Astrocyte (in vitro differentiated cells and primary cell): ENCODE results near the gene ABCG2. TPM values are rescaled to one million over a fixed set of nuclear protein-coding genes. Genes with fewer than 3 reads are reported as not detected.
"Not testable (repeated sequence)": the region's sequence is repeated elsewhere in the genome, so short reads cannot be mapped to it uniquely, and the experiment has no call there.

Source experiments
- DNase-seq: peaks from one replicate; pipeline ENCODE4 v3.0.0-alpha.2; 2010; ENCODE audit warnings: low read depth
- FAIRE-seq: peaks from 2 replicates; lab custom pipeline; 2011; peaks lifted over from hg19 to GRCh38; lab: Jason Lieb, UNC
- H2AFZ ChIP-seq: 2 replicates; pipeline ENCODE4 v1.6.0; 2012; ENCODE audit warnings: low read depth, low read length, inconsistent platforms
- H3K27ac ChIP-seq: 2 replicates; pipeline ENCODE4 v1.5.1; 2011; ENCODE audit warnings: low read depth, low read length, inconsistent platforms
- H3K27me3 ChIP-seq: 2 replicates; pipeline ENCODE4 v1.6.0; 2011; ENCODE audit warnings: low read length, inconsistent platforms; ENCODE audit not compliant: insufficient read depth
- H3K36me3 ChIP-seq: 2 replicates; pipeline ENCODE4 v1.5.1; 2011; ENCODE audit warnings: low read length, inconsistent platforms; ENCODE audit not compliant: insufficient read depth
- H3K4me1 ChIP-seq: 2 replicates; pipeline ENCODE4 v1.5.1; 2011; ENCODE audit warnings: low read length, inconsistent platforms; ENCODE audit not compliant: insufficient read depth
- H3K4me2 ChIP-seq: 2 replicates; pipeline ENCODE4 v1.6.0; 2012; ENCODE audit warnings: low read length, inconsistent platforms
- H3K4me3 ChIP-seq: 2 replicates; pipeline ENCODE4 v1.5.1; 2011; ENCODE audit warnings: low read depth, mild to moderate bottlenecking, low read length, inconsistent platforms; ENCODE audit not compliant: insufficient read depth
- H3K79me2 ChIP-seq: 2 replicates; pipeline ENCODE4 v1.6.0; 2012; ENCODE audit warnings: mild to moderate bottlenecking, low read length, inconsistent platforms; ENCODE audit not compliant: insufficient read depth
- H3K9ac ChIP-seq: 2 replicates; pipeline ENCODE4 v1.6.0; 2012; ENCODE audit warnings: mild to moderate bottlenecking, low read length, inconsistent platforms
- H3K9me3 ChIP-seq: 2 replicates; pipeline ENCODE4 v1.5.1; 2012; ENCODE audit warnings: low read depth, mild to moderate bottlenecking, low read length, inconsistent platforms; ENCODE audit not compliant: insufficient read depth
- H4K20me1 ChIP-seq: 2 replicates; pipeline ENCODE4 v1.6.0; 2012; ENCODE audit warnings: low read length, inconsistent platforms; ENCODE audit not compliant: insufficient read depth
- H3K27ac Mint-ChIP-seq: one replicate; pipeline ENCODE4 v1.8.0; 2021; ENCODE audit warnings: mild to moderate bottlenecking, mixed read lengths; ENCODE audit not compliant: unreplicated experiment
- H3K27me3 Mint-ChIP-seq: one replicate; pipeline ENCODE4 v1.8.0; 2021; ENCODE audit warnings: low read depth, mixed read lengths; ENCODE audit not compliant: unreplicated experiment
- H3K36me3 Mint-ChIP-seq: one replicate; pipeline ENCODE4 v1.8.0; 2021; ENCODE audit warnings: low read depth, mixed read lengths; ENCODE audit not compliant: unreplicated experiment
- H3K4me1 Mint-ChIP-seq: one replicate; pipeline ENCODE4 v1.8.0; 2021; ENCODE audit warnings: low read depth, mixed read lengths; ENCODE audit not compliant: unreplicated experiment
- H3K4me3 Mint-ChIP-seq: one replicate; pipeline ENCODE4 v1.8.0; 2021; ENCODE audit warnings: mild to moderate bottlenecking, moderate library complexity, mixed read lengths; ENCODE audit not compliant: unreplicated experiment
- H3K9me3 Mint-ChIP-seq: one replicate; pipeline ENCODE4 v1.8.0; 2021; ENCODE audit warnings: mild to moderate bottlenecking, mixed read lengths; ENCODE audit not compliant: unreplicated experiment
- EZH2 ChIP-seq: IDR thresholded peaks from 2 replicates; pipeline ENCODE4 v1.6.1; 2012; ENCODE audit warnings: mild to moderate bottlenecking, low read length, inconsistent platforms; ENCODE audit not compliant: insufficient read depth
- total RNA-seq: library from RNA; stranded (reverse); gene quantifications from 2 replicates; pipeline ENCODE4 v1.2.1, GENCODE V29; 2021
- TF ChIP-seq, protein P1 (sequence below): IDR thresholded peaks from 2 replicates; pipeline ENCODE4 v1.5.1; 2011; ENCODE audit warnings: low read depth, mild to moderate bottlenecking, inconsistent platforms, low read length, moderate library complexity; ENCODE audit not compliant: insufficient read depth

Gene ABCG2
- total RNA-seq, 1 donor from 2014 or later, result 2.5 TPM

GRCh38 chr4:88110826-88111225 is 47.6 kb downstream of the ABCG2 start:
- Histone ChIP-seq H3K4me3 (no peak overlapping the region), H3K4me1 (peaks cover 5% of the 10 kb centered on the region), H4K20me1 (no peaks in the 10 kb centered on the region), H3K9ac (no peak overlapping the region), H3K4me2 (no peak overlapping the region), H3K27me3 (no peaks in the 10 kb centered on the region), H3K27ac (no peak overlapping the region), H3K36me3 (no peaks in the 10 kb centered on the region), H2AFZ (no peak overlapping the region), H3K79me2 (no peaks in the 10 kb centered on the region), H3K9me3 (no peaks in the 10 kb centered on the region)
- FAIRE-seq (no peak), DNase-seq (peak; percentile 13)
- H3K27ac Mint-ChIP-seq, result no peak overlapping the region
- H3K9me3 Mint-ChIP-seq, result no peaks in the 10 kb centered on the region
- TF ChIP-seq, protein P1, sequence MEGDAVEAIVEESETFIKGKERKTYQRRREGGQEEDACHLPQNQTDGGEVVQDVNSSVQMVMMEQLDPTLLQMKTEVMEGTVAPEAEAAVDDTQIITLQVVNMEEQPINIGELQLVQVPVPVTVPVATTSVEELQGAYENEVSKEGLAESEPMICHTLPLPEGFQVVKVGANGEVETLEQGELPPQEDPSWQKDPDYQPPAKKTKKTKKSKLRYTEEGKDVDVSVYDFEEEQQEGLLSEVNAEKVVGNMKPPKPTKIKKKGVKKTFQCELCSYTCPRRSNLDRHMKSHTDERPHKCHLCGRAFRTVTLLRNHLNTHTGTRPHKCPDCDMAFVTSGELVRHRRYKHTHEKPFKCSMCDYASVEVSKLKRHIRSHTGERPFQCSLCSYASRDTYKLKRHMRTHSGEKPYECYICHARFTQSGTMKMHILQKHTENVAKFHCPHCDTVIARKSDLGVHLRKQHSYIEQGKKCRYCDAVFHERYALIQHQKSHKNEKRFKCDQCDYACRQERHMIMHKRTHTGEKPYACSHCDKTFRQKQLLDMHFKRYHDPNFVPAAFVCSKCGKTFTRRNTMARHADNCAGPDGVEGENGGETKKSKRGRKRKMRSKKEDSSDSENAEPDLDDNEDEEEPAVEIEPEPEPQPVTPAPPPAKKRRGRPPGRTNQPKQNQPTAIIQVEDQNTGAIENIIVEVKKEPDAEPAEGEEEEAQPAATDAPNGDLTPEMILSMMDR, result no peak
- TF ChIP-seq EZH2, result no peak
- H3K4me3 Mint-ChIP-seq, result no peak overlapping the region
- no peaks in the 10 kb centered on the region for H3K36me3 Mint-ChIP-seq
- H3K4me1 Mint-ChIP-seq, result no peaks in the 10 kb centered on the region
- H3K27me3 Mint-ChIP-seq, result no peaks in the 10 kb centered on the region

GRCh38 chr4:88109123-88109881 is 49.1 kb downstream of the ABCG2 start:
- FAIRE-seq, result no peak
- TF ChIP-seq, protein P1, result no peak
- no peak for TF ChIP-seq EZH2

DNA sequence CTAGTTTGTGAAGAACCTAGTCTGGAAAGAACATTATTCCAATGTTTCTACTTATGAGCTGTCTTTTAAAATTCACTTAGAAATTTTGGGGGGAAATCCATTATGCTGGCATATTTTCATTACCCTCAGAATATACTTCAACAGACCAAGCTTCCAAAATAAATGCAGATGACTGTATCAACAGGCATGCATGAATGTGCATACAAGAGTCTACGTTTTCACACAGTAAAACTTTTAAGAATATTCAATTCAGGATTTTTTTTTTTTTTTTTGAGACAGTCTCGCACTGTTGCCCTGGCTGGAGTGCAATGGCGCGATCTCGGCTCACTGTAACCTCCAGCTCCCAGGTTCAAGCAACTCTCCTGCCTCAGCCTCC is 49.7 kb downstream of the ABCG2 start:
- H3K27ac Mint-ChIP-seq, result no peak overlapping the region
- H3K27me3 Mint-ChIP-seq, result no peaks in the 10 kb centered on the region
- Histone ChIP-seq H3K36me3 (no peaks in the 10 kb centered on the region), H4K20me1 (no peaks in the 10 kb centered on the region), H3K4me2 (peak overlapping the region; percentile 26), H3K4me3 (no peak overlapping the region), H3K9me3 (no peaks in the 10 kb centered on the region), H3K79me2 (no peaks in the 10 kb centered on the region), H3K27ac (no peak overlapping the region), H3K27me3 (no peaks in the 10 kb centered on the region), H3K4me1 (peaks cover 11% of the 10 kb centered on the region), H3K9ac (no peak overlapping the region), H2AFZ (no peak overlapping the region)
- H3K36me3 Mint-ChIP-seq, result no peaks in the 10 kb centered on the region
- peak; percentile 18 for DNase-seq
- H3K9me3 Mint-ChIP-seq, result no peaks in the 10 kb centered on the region
- no peak overlapping the region for H3K4me3 Mint-ChIP-seq
- H3K4me1 Mint-ChIP-seq, result peaks cover 3% of the 10 kb centered on the region
- TF ChIP-seq, protein P1, result no peak
- no peak for TF ChIP-seq EZH2
- no peak for FAIRE-seq

More at GRCh38 chr4:88109123-88109881, 49.1 kb downstream of the ABCG2 start:
- no peak for DNase-seq
- Mint-ChIP-seq H3K4me3 (no peak overlapping the region), H3K9me3 (no peaks in the 10 kb centered on the region), H3K4me1 (peaks cover 3% of the 10 kb centered on the region), H3K27me3 (no peaks in the 10 kb centered on the region), H3K27ac (no peak overlapping the region), H3K36me3 (no peaks in the 10 kb centered on the region)
- Histone ChIP-seq H3K27ac (no peak overlapping the region), H3K4me1 (peaks cover 11% of the 10 kb centered on the region), H3K27me3 (no peaks in the 10 kb centered on the region), H3K9ac (no peak overlapping the region), H3K79me2 (no peaks in the 10 kb centered on the region), H3K9me3 (no peaks in the 10 kb centered on the region), H3K36me3 (no peaks in the 10 kb centered on the region), H3K4me3 (no peak overlapping the region), H3K4me2 (no peak overlapping the region), H4K20me1 (no peaks in the 10 kb centered on the region), H2AFZ (no peak overlapping the region)

GRCh38 chr4:88108108-88108465 is 50.4 kb downstream of the ABCG2 start:
- H3K27ac ChIP-seq, H3K9ac ChIP-seq, H3K79me2 ChIP-seq, H4K20me1 ChIP-seq, H3K36me3 Mint-ChIP-seq, H3K4me1 Mint-ChIP-seq, H3K36me3 ChIP-seq, H3K4me2 ChIP-seq, H3K27ac Mint-ChIP-seq, H3K4me3 Mint-ChIP-seq, FAIRE-seq, DNase-seq, H3K27me3 Mint-ChIP-seq, H3K4me3 ChIP-seq, H3K9me3 Mint-ChIP-seq, H2AFZ ChIP-seq, H3K27me3 ChIP-seq, H3K9me3 ChIP-seq: not testable (repeated sequence)
- H3K4me1 ChIP-seq, result peaks cover 11% of the 10 kb centered on the region
